ENCODE measurements around the gene RPIA.

DNA sequence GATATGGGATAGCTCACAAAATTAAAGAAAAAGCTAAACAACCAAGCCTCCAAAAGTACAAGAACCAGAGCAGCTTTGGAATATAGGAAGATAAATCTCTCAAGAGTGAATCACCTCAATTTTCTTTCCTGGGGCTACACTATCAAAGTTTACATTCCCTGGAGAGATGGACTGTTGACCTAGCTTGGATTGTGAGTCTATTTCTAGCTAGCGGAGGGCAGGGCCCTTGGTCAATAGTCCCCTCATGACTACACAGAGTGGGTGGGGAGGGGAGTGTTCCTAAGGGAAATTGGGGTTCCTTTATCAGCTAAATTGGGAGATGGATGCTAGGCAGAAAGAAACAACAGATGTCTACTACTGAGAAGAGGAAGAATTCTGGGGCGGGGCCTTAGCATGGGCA, 34.3 kb upstream of the RPIA start:
- TF ChIP-seq EZH2 (IDR thresholded peaks at IDR 0.05; ENCODE audit: insufficient read depth, low read length) (no peak), CTCF (IDR thresholded peaks at IDR 0.05; ENCODE audit: insufficient read depth, low read depth, low read length) (no peak)
